Colonic mucosa (tissue), 4 donors: ENCODE data around the gene PRKAR2B. TPM values are rescaled to one million over a fixed set of nuclear protein-coding genes. Genes with fewer than 3 reads are reported as not detected.

Source experiments
- DNase-seq: peaks from one replicate; pipeline ENCODE4 v3.0.0-alpha.2; 2020
- H3K27ac ChIP-seq: fragments of 200-600 bp; one replicate; pipeline ENCODE4 v1.8.0; 2021
- H3K27me3 ChIP-seq: fragments of 200-600 bp; one replicate; pipeline ENCODE4 v1.8.0; 2021
- H3K36me3 ChIP-seq: fragments of 200-600 bp; one replicate; pipeline ENCODE4 v1.8.0; 2021
- H3K4me1 ChIP-seq: fragments of 200-600 bp; one replicate; pipeline ENCODE4 v1.8.0; 2021; ENCODE audit warnings: mild to moderate bottlenecking
- H3K4me3 ChIP-seq: fragments of 200-600 bp; one replicate; pipeline ENCODE4 v1.8.0; 2021
- H3K9ac ChIP-seq, 2 donors: one replicate each; pipeline ENCODE4 v1.7.0; 2013; ENCODE audit warnings: control low read depth in 2 of 2, low read depth in 2 of 2, low read length in 2 of 2
- H3K9me3 ChIP-seq: fragments of 200-600 bp; one replicate; pipeline ENCODE4 v1.8.0; 2021
- CTCF ChIP-seq: fragments of 200-600 bp; IDR thresholded peaks from one replicate; pipeline ENCODE4 v1.8.0; 2022; ENCODE audit warnings: antibody characterized with exemption, mild to moderate bottlenecking
- intact Hi-C: fragments of 100-400 bp; cut with DNase I; formaldehyde crosslinking; loops from one replicate; pipeline ENCODE4 v1.14.1; 2022
- total RNA-seq, 2 donors: library from RNA; stranded (reverse); fragmentation: NEBNext Ultra II Directional in 1 of 2; extraction: Animal tissue kit (Norgen Biotek cat#: 25700) in 1 of 2; gene quantifications; one replicate each; pipeline ENCODE4 v1.2.1, GENCODE V29; 2021
- donor health status: healthy.
- donor health status: DM: no; HTN: no; CAD: no.
- donor health status: DM: no; HTN: no; CAD: no.

The PRKAR2B gene
- total RNA-seq, 2 donors from 2014 or later, result 9.3 to 11.7 TPM

- H3K4me1 ChIP-seq, result no peaks in the 10 kb centered on the region
- intact Hi-C loops, result no loop called here
- H3K9ac ChIP-seq, result no peak overlapping the region
Measured at GRCh38 chr7:107179326-107180164, 135.0 kb downstream of the PRKAR2B start.

GRCh38 chr7:107180378-107180777 lies 135.9 kb downstream of the PRKAR2B start:
- no peak overlapping the region for H3K9ac ChIP-seq
- H3K27ac ChIP-seq, result no peak overlapping the region
- TF ChIP-seq CTCF, result no peak
- no peaks in the 10 kb centered on the region for H3K9me3 ChIP-seq
- no peak overlapping the region for H3K4me3 ChIP-seq
- no peaks in the 10 kb centered on the region for H3K27me3 ChIP-seq
- peak; percentile 69 for DNase-seq
- intact Hi-C loops, result no loop called here
- H3K4me1 ChIP-seq, result no peaks in the 10 kb centered on the region
- H3K36me3 ChIP-seq, result no peaks in the 10 kb centered on the region

More at GRCh38 chr7:107179326-107180164, 135.0 kb downstream of the PRKAR2B start:
- no peak for TF ChIP-seq CTCF
- no peak overlapping the region for H3K4me3 ChIP-seq
- no peaks in the 10 kb centered on the region for H3K9me3 ChIP-seq
- H3K27ac ChIP-seq, result no peak overlapping the region
- DNase-seq, result peak; percentile 26
- no peaks in the 10 kb centered on the region for H3K36me3 ChIP-seq
- no peaks in the 10 kb centered on the region for H3K27me3 ChIP-seq

GRCh38 chr7:107181172-107181571 lies 136.7 kb downstream of the PRKAR2B start:
- H3K36me3 ChIP-seq, result no peaks in the 10 kb centered on the region
- H3K27ac ChIP-seq, result no peak overlapping the region
- no peaks in the 10 kb centered on the region for H3K9me3 ChIP-seq
- intact Hi-C loops, result no loop called here
- H3K4me1 ChIP-seq, result no peaks in the 10 kb centered on the region
- DNase-seq, result no peak
- no peak for TF ChIP-seq CTCF
- no peak overlapping the region for H3K4me3 ChIP-seq
- H3K9ac ChIP-seq, result no peak overlapping the region
- no peaks in the 10 kb centered on the region for H3K27me3 ChIP-seq

GRCh38 chr7:107185716-107186115 lies 141.2 kb downstream of the PRKAR2B start:
- Histone ChIP-seq H3K9ac (no peak overlapping the region), H3K9me3 (no peaks in the 10 kb centered on the region), H3K4me1 (no peaks in the 10 kb centered on the region), H3K27ac (no peak overlapping the region), H3K36me3 (peaks cover 4% of the 10 kb centered on the region), H3K27me3 (no peaks in the 10 kb centered on the region), H3K4me3 (no peak overlapping the region)
- no peak for TF ChIP-seq CTCF
- intact Hi-C loops, result no loop called here
- DNase-seq, result no peak

GRCh38 chr7:107186240-107186639 lies 141.7 kb downstream of the PRKAR2B start:
- no peak overlapping the region for H3K27ac ChIP-seq
- no peaks in the 10 kb centered on the region for H3K27me3 ChIP-seq
- H3K4me1 ChIP-seq, result no peaks in the 10 kb centered on the region
- intact Hi-C loops, result no loop called here
- H3K36me3 ChIP-seq, result peaks cover 4% of the 10 kb centered on the region
- no peak for DNase-seq
- no peak overlapping the region for H3K9ac ChIP-seq
- TF ChIP-seq CTCF, result no peak
- no peaks in the 10 kb centered on the region for H3K9me3 ChIP-seq
- H3K4me3 ChIP-seq, result no peak overlapping the region
